HG03457 (cell line): Measurements from ENCODE around the gene ERCC6L.
"Not testable (repeated sequence)": the region's sequence is repeated elsewhere in the genome, so short reads cannot be mapped to it uniquely, and the experiment has no call there.

ENCODE experiments used
- ATAC-seq: cut with Tn5 transposase; IDR thresholded peaks from one replicate; pipeline ENCODE4 v1.9.1; 2021; ENCODE audit warnings: moderate number of reproducible peaks; ENCODE audit not compliant: unreplicated experiment

Gene ERCC6L

DNA sequence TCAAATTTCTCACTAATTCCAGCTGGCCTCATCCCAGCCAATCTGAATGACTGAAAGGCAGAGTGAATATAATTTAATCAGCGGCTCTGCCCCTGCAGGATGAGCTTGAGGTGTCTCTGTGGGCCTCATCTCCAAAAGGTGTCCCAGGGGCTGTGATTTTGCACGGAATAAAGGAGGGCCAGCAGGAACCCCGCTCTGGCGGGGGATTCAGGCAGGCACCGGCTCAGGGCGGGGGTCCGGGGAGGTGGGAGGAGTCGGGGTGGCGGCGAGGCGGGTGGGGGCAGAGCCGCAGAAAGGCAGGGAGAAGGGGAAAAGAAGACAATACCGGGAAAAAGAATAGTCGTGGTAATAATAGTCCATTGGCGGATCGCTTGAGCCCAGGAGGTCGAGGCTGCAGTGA, 16.0 kb upstream of the ERCC6L start:
- no peak for ATAC-seq

DNA sequence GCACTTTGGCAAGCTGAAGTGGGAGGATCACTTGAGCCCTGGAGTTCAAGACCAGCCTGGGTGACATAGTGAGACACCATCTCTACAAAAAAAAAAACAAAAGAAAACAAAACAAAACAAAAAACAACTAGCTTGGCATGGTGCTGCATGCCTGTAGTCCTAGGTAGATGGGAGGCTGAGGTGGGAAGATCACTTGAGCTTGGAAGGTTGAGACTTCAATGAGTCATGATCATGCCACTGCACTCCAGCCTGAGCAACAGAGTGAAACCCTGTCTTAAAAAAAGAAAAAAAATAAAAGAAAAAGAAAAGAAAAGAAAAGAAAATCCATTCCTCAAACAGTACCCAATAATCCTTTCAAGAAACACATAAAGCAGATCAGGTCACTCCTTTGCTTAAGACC, 14.9 kb upstream of the ERCC6L start:
- ATAC-seq = no peak

- ATAC-seq = no peak
Observed at GRCh38 chrX:72247206-72247942, 8.5 kb upstream of the ERCC6L start.

DNA sequence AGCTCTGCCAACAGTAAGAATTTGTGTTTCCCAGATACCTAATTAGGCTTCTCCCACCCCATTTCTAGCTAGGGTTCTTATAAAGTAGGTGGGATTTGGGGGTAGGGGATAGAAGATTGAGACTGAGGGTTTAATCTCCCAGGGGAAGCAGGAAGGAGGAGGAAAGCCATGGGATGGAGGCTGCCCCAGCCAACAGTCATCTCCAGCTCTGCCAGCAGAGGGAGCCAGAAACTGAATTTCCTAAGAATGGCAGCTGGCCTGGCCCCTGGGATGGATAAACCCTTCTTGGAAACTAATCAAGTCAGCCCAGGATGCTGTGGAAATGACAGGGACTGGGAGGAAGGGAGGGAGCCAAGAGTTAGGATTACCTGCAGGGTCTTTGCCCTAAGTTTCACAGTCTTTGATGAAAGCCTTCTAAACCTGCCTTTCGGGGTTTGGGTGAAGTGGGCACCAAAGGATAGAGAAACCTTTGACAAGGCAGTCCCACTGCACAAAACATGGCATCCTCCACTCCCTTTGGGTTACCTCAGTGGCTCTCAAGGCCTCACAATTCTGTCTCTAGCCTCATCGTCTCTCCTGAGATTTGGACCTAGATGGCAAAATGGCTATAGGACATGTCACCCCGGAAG, 6.7 kb upstream of the ERCC6L start:
- ATAC-seq = no peak

GRCh38 chrX:72243472-72243871, 4.6 kb upstream of the ERCC6L start:
- ATAC-seq = no peak

DNA sequence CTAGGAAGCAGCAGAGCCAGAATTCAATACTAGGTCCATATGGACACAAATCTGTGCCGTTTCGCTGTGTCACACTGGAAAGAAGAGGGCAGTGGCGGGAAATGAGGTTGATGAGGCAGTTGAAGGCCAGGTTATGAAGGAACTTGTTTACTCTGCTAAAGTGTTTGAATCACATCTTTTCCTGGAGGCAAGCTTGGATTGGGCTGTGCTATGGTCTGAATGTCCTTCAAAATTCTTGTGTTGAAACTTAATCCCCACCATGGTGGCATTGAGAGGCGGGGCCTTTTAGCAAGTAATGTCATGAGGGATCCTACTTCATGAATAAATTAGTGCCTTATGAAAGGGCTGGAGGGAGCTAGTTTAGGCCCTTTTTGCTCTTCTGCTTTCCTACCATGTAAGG, 2.1 kb upstream of the ERCC6L start:
- ATAC-seq = no peak

GRCh38 chrX:72238183-72238582, 644 bp downstream of the ERCC6L start:
- no peak for ATAC-seq

GRCh38 chrX:72236841-72237240, 2.0 kb downstream of the ERCC6L start:
- no peak for ATAC-seq

- ATAC-seq = no peak
Observed at GRCh38 chrX:72230290-72230689, 8.5 kb downstream of the ERCC6L start.

- ATAC-seq = not testable (repeated sequence)
Observed at GRCh38 chrX:72220375-72220774, 18.5 kb downstream of the ERCC6L start.

DNA sequence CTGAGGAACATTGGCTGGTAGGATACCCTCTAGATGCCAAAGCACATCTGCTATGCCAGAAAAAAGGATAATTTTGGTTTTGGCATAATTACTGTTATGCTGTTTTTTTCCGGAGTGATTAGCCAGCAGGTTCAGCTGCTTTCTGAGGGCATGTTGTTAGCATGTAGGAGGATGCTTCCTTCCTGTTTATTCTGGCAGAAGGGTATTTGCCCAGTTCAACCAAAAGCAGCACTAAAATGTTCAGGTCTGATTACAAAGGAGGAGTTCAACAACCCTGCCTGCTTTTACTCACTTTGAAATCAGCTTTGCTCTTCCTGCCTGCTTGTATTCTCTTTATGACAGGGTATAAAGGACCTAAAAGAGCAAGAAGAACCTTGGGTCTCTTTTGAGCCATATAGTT, 21.9 kb downstream of the ERCC6L start:
- no peak for ATAC-seq

DNA sequence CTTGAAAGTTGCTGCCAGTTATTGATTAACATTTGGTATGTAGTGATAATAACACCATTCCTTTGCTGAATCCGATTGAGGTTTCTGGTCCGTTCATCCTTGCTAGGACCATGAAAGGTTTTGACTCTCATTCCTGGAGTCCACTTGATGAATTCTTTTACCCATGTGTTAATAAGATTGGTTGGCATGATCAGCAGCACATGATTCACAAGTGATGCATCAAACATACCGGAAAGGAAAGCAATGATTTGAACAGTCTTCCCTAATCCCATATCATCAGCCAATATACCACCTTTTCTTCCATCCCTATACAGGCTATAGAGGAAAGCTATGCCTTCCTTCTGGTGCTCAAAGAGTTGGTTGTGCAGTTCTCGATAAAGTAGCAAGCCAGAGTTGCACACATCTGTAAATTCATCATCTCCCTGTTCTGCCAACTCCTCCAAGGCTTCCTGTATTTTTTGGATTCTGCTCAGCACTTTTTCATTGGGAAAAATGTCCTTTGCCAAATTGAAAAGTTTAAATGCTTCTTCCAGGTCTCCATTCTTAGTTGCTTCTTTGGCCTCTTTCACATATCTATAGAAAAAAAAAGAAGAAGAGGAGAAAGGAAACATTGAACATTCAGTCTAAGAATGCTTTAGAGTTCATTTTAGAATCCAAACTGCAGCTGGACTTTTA, 30.6 kb downstream of the ERCC6L start:
- no peak for ATAC-seq

GRCh38 chrX:72207366-72207765, 31.5 kb downstream of the ERCC6L start:
- ATAC-seq = no peak

GRCh38 chrX:72205706-72206105, 33.1 kb downstream of the ERCC6L start:
- ATAC-seq = no peak

DNA sequence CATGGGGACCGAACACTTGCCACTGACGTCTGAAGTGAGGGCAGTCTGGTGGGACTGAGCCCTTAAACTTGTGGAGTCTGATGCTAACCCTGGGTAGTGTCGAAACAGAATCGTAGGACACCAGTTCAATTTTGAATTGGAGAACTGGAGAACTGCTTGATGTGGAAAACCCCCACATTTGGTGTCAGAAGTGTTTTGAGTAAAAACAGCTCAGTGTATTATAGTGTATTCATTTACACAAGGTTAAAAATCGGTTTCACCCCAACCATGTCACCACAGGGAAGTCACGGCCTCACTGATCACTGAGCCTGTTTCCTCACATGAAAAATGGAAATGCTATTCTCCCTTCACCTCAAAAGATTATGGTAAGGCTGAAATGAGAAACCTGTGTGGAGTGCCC, 35.4 kb downstream of the ERCC6L start:
- ATAC-seq = no peak

DNA sequence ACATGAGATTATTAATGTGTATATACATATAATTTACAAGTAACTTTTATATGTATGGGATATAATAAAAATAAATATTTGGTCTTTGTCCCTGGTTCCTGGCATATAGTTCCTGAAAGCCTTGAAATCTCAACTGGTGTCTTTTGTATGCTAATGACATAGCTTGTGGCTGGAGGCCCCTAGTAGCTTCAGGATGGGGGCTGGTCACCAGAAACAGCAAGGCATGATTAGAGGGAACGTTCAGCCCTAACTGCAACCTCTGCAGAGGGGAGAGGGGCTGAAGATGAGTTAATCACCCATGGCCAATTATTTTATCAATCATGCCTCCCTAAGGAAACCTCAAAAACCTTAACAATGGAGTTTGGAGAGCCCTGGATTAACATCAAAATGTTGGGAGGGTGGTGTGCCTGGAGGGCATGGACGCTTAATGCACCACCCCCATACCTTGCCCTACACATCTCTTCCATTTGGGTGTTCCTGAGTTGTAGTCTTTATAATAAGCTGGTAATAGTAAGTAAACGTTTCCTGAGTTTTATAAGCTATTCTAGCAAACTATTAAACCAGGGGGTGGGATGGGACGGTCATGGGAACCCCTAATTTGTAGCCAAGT, 35.9 kb downstream of the ERCC6L start:
- ATAC-seq = no peak

- no peak for ATAC-seq
Observed at GRCh38 chrX:72201836-72202536, 36.8 kb downstream of the ERCC6L start.

DNA sequence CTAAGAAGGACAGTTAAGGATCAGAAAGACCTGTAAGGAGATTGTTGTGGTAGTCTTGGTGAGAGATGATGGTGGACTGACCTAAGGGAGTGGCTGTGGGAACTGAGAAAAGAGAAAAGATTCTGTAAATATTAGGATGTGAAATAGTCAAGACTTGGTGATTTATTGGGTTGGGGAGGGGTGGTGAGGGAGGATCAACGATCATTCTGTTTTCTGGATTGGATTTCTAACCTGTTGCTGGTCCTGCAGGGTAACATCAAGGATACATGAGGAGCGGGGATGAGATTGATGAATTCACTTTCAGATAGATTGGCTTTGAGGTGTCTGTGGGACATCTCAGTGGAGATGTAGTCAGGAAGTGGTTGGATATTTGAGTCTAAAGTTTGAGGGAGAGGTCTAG, 55.9 kb downstream of the ERCC6L start:
- no peak for ATAC-seq

DNA sequence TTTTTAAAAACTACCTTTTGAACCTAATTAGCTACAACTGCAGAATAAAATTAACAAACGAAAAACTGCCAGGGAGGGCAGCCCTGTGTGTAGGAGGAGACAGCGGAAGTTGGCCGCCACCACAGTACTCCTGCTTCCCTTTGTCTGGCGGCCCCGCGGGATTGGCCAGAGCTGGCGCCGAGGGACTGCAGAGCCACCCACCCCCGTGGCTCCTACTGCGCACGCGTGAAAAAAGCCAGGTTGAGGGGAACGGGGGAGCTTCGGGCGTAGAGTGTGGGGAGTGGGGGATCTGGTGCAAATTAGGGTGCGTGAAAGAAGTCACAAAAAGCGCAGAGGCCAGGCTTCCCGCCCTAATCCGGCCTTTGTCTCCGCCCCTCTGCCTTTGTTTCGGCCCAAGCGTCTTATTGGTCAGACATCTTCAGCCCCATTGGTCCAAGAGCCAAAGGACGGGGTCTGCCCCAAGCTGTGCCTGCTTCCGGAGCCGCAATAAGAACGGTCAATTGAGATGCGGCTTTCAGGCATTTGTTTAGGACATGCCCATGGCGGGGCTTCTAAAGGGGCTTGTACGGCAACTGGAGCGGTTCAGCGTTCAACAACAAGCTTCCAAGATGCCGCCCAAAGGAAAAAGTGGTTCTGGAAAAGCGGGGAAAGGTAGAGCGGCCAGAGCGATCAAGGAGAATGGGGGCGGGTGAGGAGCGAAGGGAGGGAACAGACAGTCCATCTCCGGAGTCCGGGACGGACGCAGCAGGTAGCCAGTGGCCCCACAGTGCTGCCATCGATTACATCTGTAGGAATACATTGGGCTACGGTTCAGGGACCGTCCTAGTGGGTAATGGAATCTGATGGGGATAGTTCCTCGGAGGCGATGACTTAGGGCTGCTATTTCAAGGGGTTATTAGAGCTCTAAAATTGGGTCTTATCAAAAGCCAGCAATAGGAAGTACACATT, 57.4 kb downstream of the ERCC6L start, which contains the start of gene PIN4:
TSS of gene PIN4 (plus strand) at position 580 of the 948 bp plus-strand sequence. CDS start at position 609, 29 bp downstream.
- ATAC-seq = peak; percentile 92

- ATAC-seq = no peak
Observed at GRCh38 chrX:72180539-72180938, 58.3 kb downstream of the ERCC6L start.
